GM21528 (cell line): ENCODE results near the gene TBCC.
"Not testable (repeated sequence)": the region's sequence is repeated elsewhere in the genome, so short reads cannot be mapped to it uniquely, and the experiment has no call there.

ENCODE experiments used
- ATAC-seq: cut with Tn5 transposase; IDR thresholded peaks from one replicate; pipeline ENCODE4 v1.9.1; 2021; ENCODE audit warnings: mild to moderate bottlenecking, moderate library complexity; ENCODE audit not compliant: unreplicated experiment, low FRiP score

Gene TBCC

GRCh38 chr6:42735976-42736375 lies 9.9 kb downstream of the TBCC start:
- no peak for ATAC-seq

GRCh38 chr6:42733867-42734481 lies 11.9 kb downstream of the TBCC start:
- not testable (repeated sequence) for ATAC-seq

- ATAC-seq = no peak
Measured at GRCh38 chr6:42729731-42730130, 16.2 kb downstream of the TBCC start.

GRCh38 chr6:42727627-42728026 lies 18.3 kb downstream of the TBCC start:
- no peak for ATAC-seq

- no peak for ATAC-seq
Measured at GRCh38 chr6:42727087-42727611, 18.8 kb downstream of the TBCC start.

- peak; percentile 82 for ATAC-seq
Measured at GRCh38 chr6:42726485-42727086, 19.3 kb downstream of the TBCC start.

- no peak for ATAC-seq
Measured at GRCh38 chr6:42726026-42726425, 19.9 kb downstream of the TBCC start.

GRCh38 chr6:42724825-42725224 lies 21.1 kb downstream of the TBCC start:
- no peak for ATAC-seq

GRCh38 chr6:42722497-42722896 lies 23.4 kb downstream of the TBCC start, which contains the start of gene PRPH2:
PRPH2 (minus strand) TSS chr6:42722597; CDS start chr6:42722334, 263 bp downstream.
- no peak for ATAC-seq

GRCh38 chr6:42720739-42721138 lies 25.2 kb downstream of the TBCC start:
- no peak for ATAC-seq

GRCh38 chr6:42715871-42716270 lies 30.0 kb downstream of the TBCC start:
- ATAC-seq = no peak

GRCh38 chr6:42714098-42714761 lies 31.7 kb downstream of the TBCC start:
- no peak for ATAC-seq

GRCh38 chr6:42711930-42712329 lies 34.0 kb downstream of the TBCC start:
- ATAC-seq = no peak

- no peak for ATAC-seq
Measured at GRCh38 chr6:42710316-42710715, 35.6 kb downstream of the TBCC start.

GRCh38 chr6:42709871-42710270 lies 36.0 kb downstream of the TBCC start:
- ATAC-seq = no peak

- no peak for ATAC-seq
Measured at GRCh38 chr6:42708096-42708495, 37.8 kb downstream of the TBCC start.

GRCh38 chr6:42707595-42707994 lies 38.3 kb downstream of the TBCC start:
- ATAC-seq = no peak

- ATAC-seq = no peak
Measured at GRCh38 chr6:42704937-42705374, 40.9 kb downstream of the TBCC start.

- no peak for ATAC-seq
Measured at GRCh38 chr6:42704251-42704936, 41.5 kb downstream of the TBCC start.

- not testable (repeated sequence) for ATAC-seq
Measured at GRCh38 chr6:42702786-42703185, 43.1 kb downstream of the TBCC start.

- ATAC-seq = no peak
Measured at GRCh38 chr6:42702200-42702599, 43.7 kb downstream of the TBCC start.
